OCI-LY3 (cell line): ENCODE results near the gene PTTG1IP.

Source experiments
- CTCF ChIP-seq: fragments of 200-600, 300-600 bp; sonication (generic); IDR thresholded peaks from 2 replicates; pipeline ENCODE4 v1.5.1; 2014; ENCODE audit warnings: antibody characterized with exemption, low read length, low read depth
- EZH2phosphoT487 ChIP-seq: fragments of 200-600 bp; shearing (Covaris generic); IDR thresholded peaks from 2 replicates; pipeline ENCODE4 v1.6.1; 2018; ENCODE audit warnings: antibody characterized with exemption, mixed run types, low read depth

DNA sequence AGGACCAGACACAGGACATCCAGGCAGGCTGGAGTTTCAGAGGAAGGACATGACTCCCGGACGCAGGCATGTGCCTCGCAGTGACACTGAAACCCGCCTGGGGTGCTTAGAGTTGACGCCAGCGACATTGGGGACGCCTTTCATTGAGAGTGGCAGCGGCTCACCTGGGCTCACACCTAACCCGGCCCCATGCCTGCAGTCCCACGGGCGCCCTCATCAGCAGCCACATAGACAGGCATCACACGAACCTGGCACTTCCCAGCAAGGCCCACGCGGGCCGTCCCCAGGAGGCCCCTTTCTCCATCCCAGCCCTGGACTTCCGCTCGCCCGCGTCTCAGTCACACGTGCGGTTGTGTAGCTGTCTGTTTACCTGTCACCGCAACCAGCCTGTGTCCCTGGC lies 30.2 kb upstream of the PTTG1IP start:
- TF ChIP-seq CTCF (no peak), EZH2phosphoT487 (no peak)
